ENCODE results near the gene PRKAR1B.
"Not testable (repeated sequence)": the region's sequence is repeated elsewhere in the genome, so short reads cannot be mapped to it uniquely, and the experiment has no call there.

PRKAR1B gene

GRCh38 chr7:644381-645305, 82.4 kb downstream of the PRKAR1B start:
- no peak for DNase-seq (ENCODE audit: low read depth in 2 of 2)

DNA sequence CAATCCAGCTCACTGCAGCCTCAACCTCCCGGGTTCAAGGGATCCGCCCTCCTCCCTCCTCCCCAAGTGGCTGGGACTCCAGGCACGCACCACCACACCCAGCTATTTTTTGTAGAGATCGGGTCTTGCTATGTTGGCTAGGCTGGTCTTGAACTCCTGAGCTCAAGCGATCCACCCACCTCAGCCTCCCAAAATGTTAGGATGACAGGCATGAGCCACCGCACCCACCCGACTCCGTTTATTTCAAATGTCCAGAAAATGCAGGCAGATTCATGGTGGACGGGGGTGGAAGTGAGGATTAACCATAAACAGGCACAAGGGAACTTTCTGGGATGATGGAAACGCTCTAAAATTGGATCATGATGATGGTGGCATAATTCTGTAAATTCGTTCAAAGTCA, 85.1 kb downstream of the PRKAR1B start:
- DNase-seq (ENCODE audit: low read depth in 2 of 2): no peak

DNA sequence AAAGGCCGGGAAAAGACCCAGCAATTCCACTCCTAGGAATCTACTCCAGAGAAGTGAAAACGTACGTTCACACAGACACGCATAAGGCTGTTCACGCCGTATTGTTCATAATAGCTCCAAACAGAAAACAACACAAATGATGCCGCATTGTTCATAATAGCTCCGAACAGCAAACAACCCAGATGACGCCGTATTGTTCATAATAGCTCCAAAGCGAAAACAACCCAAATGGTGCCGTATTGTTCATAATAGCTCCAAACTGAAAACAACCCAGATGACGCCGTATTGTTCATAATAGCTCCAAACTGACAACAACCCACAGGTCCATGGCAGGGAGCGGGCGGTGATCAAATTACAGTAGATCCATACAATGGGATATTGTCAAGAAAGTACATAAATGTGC, 85.8 kb downstream of the PRKAR1B start:
- no peak for DNase-seq (ENCODE audit: low read depth in 2 of 2)

GRCh38 chr7:638256-639011, 88.6 kb downstream of the PRKAR1B start:
- no peak for DNase-seq (ENCODE audit: low read depth in 2 of 2)

- no peak for DNase-seq (ENCODE audit: low read depth in 2 of 2)
These were observed 89.3 kb downstream of the PRKAR1B start for GRCh38 chr7:637826-638225.

DNA sequence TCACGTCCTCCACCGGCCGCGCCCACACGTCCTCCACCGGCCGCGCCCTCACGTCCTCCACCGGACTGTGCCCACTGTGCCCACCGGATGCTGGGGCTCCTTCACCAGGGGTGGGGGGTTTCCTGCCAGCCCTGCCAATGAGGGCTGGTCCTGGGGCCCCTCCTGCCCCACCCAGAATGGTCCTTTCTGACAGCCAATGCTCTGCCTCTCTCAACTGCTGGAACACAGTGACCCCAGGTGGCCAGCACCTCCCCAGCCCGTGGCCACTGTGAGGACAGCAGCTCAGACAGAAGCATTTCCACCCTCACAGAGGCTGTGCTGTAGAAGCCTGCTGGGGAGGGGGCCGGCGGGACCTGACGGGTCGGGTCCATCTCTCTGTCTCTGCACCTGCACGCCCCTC, 90.7 kb downstream of the PRKAR1B start:
- no peak for DNase-seq (ENCODE audit: low read depth in 2 of 2)

- DNase-seq (ENCODE audit: low read depth in 2 of 2): not testable (repeated sequence)
These were observed 91.2 kb downstream of the PRKAR1B start for GRCh38 chr7:635687-636382.

DNA sequence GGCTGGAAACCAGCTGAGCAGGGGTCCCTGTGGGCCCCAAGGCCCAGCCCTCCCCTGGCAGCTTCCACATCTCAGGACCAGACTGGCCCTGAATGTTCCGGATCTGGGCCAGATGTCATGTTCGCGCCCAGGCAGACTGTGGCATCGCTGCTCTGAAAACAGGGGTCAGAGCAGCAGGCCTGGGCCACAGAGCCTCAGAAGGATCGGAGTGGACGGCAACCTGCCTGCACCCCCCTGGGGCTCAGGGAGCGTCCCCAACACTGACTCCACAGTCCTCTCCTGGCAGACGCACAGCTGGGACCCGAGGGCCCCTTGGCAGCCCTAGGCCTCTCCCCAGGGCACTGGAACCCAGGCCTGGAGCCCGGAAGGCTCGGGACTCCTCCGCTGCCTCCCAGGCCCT, 91.9 kb downstream of the PRKAR1B start:
- DNase-seq (ENCODE audit: low read depth in 2 of 2): no peak

DNA sequence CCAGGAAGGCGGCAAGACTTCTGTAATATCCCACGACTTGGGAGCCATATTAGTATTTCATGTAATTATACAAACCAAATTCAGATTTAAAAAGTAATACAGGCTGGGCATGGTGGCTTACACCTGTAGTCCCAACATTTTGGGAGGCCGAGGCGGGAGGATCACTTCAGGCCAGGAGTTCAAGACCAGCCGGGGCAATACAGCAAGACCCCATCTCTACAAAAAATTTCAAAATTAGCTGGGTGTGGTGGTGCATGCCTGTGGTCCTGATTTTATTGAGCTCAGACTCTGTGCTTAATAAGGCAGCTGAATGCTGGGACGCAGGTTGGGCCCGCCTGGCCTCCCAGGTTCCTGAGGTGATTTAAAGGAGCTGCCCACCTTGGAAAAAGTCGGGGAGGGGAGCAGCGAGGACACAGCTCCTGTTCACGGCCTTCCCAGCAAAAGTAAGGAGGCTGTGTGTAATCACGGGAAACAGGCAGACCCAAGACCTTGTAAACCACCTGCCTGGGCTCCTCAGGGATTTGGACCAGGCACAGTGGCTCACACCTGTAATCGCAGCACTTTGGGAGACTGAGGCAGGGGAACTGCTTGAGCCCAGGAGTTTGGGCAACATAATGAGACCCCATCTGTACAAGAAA, 93.6 kb downstream of the PRKAR1B start:
- DNase-seq (ENCODE audit: low read depth in 2 of 2): no peak

DNA sequence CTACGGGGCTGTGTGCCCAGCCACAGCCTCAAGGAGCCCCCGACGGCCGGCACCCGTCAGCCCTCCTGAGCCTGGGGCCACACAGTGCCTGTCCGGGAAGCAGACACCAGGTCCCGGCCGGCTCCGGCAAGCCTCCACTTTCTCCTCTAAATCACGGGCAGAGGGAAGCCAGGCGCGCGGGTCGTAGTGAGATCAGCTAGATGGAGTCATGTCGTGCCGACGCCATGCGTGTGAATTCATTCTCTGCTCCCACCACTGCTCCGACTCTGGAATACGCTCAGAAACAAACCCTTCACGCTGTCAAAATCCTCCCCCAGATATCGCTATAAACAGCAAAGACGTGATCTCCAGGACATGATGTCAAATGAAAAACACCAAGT, 94.3 kb downstream of the PRKAR1B start:
- DNase-seq (ENCODE audit: low read depth in 2 of 2): no peak

- DNase-seq (ENCODE audit: low read depth in 2 of 2): no peak
These were observed 94.9 kb downstream of the PRKAR1B start for GRCh38 chr7:631964-632830.

GRCh38 chr7:631291-631711, 95.8 kb downstream of the PRKAR1B start:
- no peak for DNase-seq (ENCODE audit: low read depth in 2 of 2)

DNA sequence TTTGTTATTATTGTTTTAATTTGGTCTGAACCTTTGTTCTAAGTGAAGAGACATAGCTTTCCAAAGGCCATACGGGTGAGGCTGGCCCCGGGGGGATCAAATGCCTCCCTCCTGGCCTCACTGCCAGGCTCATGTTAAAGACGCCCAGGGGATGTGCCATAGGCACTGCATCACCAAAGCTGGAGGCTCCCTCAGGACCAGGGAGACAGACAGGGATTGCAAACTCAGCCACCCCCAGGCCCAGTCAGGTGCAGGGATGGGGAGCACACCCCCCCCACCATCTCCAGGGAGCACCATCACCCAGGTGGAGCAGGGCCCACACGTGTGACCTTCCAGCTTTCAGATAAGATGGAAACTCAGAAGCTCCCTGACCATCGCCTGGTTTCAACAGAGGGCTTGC, 96.5 kb downstream of the PRKAR1B start:
- no peak for DNase-seq (ENCODE audit: low read depth in 2 of 2)

DNA sequence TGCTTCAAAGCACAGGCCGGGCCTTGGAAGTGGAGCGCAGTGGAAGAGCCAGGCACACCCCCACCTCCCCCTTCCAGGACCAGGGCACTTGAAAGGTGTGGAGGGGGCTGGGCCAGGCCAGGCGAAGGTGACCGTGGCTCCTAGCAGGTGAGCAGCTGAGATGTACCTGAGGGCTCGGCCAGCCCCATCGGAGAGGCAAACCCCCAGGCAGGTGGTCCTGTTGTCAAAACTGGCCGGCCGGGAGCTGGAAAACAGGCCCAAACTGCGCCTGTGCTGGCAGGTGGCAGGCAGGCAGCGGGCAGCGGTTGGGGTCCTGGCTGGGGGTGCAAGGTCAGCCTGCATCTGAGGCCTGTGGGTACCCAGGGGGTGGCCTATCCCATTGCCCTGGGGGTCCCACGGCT, 97.0 kb downstream of the PRKAR1B start:
- no peak for DNase-seq (ENCODE audit: low read depth in 2 of 2)

DNA sequence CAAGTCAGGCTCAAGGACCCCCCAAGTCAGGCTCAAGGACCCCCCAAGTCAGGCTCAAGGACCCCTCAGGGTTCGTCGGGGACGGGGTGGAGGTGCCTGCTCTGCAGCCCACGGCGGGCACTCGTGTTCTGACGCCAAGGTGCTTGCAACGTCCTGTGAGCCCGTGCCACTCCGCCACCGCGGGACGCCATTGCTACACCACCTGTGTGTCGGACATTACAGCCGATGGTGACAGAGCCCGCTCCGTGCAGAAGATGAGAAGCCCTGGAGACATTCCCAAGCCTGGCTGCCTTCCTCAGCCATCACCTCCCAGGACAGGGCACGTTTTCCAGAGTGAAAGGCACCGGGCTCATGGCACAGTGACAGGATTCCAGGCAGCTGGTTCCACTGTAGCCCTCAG, 98.3 kb downstream of the PRKAR1B start:
- no peak for DNase-seq (ENCODE audit: low read depth in 2 of 2)

DNA sequence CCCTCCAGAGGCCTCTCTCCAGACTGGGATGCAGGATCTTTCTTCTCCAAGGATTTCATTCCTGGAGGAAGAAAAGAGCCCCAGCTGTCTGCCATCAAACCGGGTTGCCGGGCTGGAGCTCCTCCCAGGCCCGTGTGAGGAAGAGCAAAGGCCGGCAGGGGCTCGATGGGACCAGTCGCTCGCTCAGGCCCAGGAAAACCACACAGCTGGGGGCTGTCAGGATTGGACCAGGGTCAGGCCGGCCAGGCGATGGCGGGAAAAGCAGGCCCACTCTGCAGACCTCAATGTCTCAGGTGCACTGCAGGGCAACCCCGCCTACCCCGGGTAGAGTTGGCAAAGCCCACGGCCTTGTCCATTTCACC, 98.7 kb downstream of the PRKAR1B start:
- DNase-seq (ENCODE audit: low read depth in 2 of 2): no peak

DNA sequence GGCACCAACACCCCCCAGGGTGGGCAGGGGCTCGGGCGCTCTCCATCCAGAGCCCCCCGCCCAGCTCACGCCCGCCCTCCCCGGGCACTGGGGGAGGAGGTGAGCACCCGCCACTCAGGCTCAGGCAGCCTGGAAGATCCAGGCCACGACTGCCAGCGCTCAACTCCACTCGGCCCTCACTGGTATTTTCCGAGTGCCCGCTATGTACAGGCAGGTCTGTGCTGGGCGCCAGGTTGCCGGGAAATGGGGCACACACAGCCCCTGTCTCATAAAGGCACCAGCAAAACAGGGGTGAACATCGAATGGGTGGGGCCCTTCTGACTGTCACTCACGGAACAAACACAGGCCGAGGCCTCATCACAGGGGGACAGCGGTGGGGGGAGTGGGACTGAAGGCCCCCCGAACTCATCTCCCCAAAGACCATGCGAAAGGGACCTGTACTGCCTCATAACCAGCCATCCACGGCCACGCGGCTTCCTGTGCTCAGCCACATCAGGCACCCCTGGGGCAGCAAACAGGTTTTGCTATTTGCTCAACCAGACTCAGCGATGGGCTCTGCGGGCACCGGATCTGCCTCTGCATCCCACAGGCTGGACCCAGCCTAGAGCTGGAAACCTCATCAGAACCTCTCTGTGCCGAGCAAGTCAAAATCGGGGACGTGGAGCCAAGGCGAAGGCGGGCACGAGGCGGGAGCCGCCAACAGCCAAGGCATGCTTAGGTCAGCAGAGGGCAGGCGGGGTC, 99.2 kb downstream of the PRKAR1B start:
- DNase-seq (ENCODE audit: low read depth in 2 of 2): no peak

GRCh38 chr7:625376-625971, 101.6 kb downstream of the PRKAR1B start:
- no peak for DNase-seq (ENCODE audit: low read depth in 2 of 2)

GRCh38 chr7:623464-623863, 103.6 kb downstream of the PRKAR1B start:
- no peak for DNase-seq (ENCODE audit: low read depth in 2 of 2)
